Heart left ventricle (tissue), 16 donors: ENCODE measurements around the gene SMR3B. TPM values are rescaled to one million over a fixed set of nuclear protein-coding genes. Genes with fewer than 3 reads are reported as not detected.

Experiments
- ATAC-seq, 4 donors: fragments of 200-7000 bp; cut with Tn5 transposase; one replicate each; pipeline ENCODE4 v1.9.1; 2020 to 2022; ENCODE audit warnings: moderate library complexity in 4 of 4, mild to moderate bottlenecking in 3 of 4, moderate number of reproducible peaks in 1 of 4
- DNase-seq, 5 donors: peaks; one replicate each; pipeline ENCODE4 v3.0.0-alpha.2; 2020
- H3K27ac ChIP-seq, 12 donors: fragments of 200-600 bp; sonication (generic) in 4 of 12; one replicate each; pipeline versions ENCODE4 v1.5.0 to v1.8.0; 2016 to 2022; ENCODE audit warnings: mild to moderate bottlenecking in 2 of 12
- H3K27me3 ChIP-seq, 9 donors: fragments of 200-600 bp; sonication (generic) in 2 of 9; one replicate each; pipeline versions ENCODE4 v1.5.1 to v1.8.0; 2016 to 2022; ENCODE audit warnings: mild to moderate bottlenecking in 3 of 9
- H3K36me3 ChIP-seq, 9 donors: fragments of 200-600 bp; sonication (generic) in 2 of 9; one replicate each; pipeline versions ENCODE4 v1.5.0 to v1.8.0; 2018 to 2022; ENCODE audit warnings: mild to moderate bottlenecking in 2 of 9
- H3K4me1 ChIP-seq, 12 donors: fragments of 200-600 bp; sonication (generic) in 4 of 12; one replicate each; pipeline versions ENCODE4 v1.5.0 to v1.8.0; 2016 to 2022; ENCODE audit warnings: mild to moderate bottlenecking in 3 of 12
- H3K4me3 ChIP-seq, 12 donors: fragments of 200-600 bp; sonication (generic) in 4 of 12; one replicate each; pipeline versions ENCODE4 v1.5.0 to v1.8.0; 2017 to 2022; ENCODE audit warnings: mild to moderate bottlenecking in 9 of 12, moderate library complexity in 4 of 12
- H3K9me3 ChIP-seq, 12 donors: fragments of 200-600 bp; sonication (generic) in 4 of 12; one replicate each; pipeline versions ENCODE4 v1.5.0 to v1.8.0; 2016 to 2022; ENCODE audit warnings: mild to moderate bottlenecking in 1 of 12
- POLR2A ChIP-seq, 2 donors: fragments of 450-650 bp; IDR thresholded peaks; one replicate each; pipeline ENCODE4 v1.6.1; 2017; ENCODE audit warnings: antibody characterized with exemption in 2 of 2, mild to moderate bottlenecking in 2 of 2, moderate library complexity in 2 of 2
- WGBS, 4 donors: extraction: QIAGEN DNeasy Blood & Tissue Kit in 2 of 4; methylation state at CpG; one replicate each; pipeline versions ENCODE4 v1.1.5 to v1.1.7; 2013 to 2018; 5-methylcytosine and 5-hydroxymethylcytosine counted together
- intact Hi-C, 10 donors: fragments of 100-400 bp; cut with DNase I; formaldehyde crosslinking; loops; one replicate each; pipeline versions ENCODE4 v1.11.1 to v1.14.2; 2022
- polyA plus RNA-seq, 2 donors: library from polyadenylated mRNA; stranded (reverse); fragments of 200-250 nt; gene quantifications; one replicate each; pipeline ENCODE4 v1.2.3, GENCODE V29; 2013
- total RNA-seq, 9 donors: library from RNA; depleted of rRNA in 2 of 9; stranded (reverse); fragments of >200 nt in 2 of 9; fragmentation: NEBNext Ultra II Directional in 3 of 9; extraction: Animal tissue kit (Norgen Biotek cat#: 25700) in 3 of 9; gene quantifications; one replicate each; pipeline versions ENCODE4 v1.1.0 to v1.2.4, GENCODE V29; 2016 to 2023
- TF ChIP-seq, protein P1 (sequence below), 12 donors: fragments of 200-600 bp; sonication (generic) in 4 of 12; IDR thresholded peaks; one replicate each; pipeline versions ENCODE4 v1.5.0 to v1.8.0; 2018 to 2022; ENCODE audit warnings: antibody characterized with exemption in 12 of 12, mild to moderate bottlenecking in 5 of 12
- donor health status: ischemic (EF 13 %, LVEDD 7.1; RV severe dilation, severe dysfunction).
- donor health status: healthy with polysubstance abuse.
- donor health status: DM: no; HTN: yes; CAD: no.
- donor health status: DM: no; HTN: no; CAD: no.
- donor health status: ischemic (EF 25% LVEDD 6.9; RV normal size, moderate dysfunction).
- donor health status: ischemic (EF 25% LVEDD 5.7; RV mildly dilated, moderate dysfunction).
- donor health status: healthy.
- donor health status: DM: yes; HTN: yes; CAD: no.
- donor health status: ischemic (EF 35%, LVEDD 5.7; RV mildly dilated, moderate dysfunction).
- donor health status: nonischemic (EF 11% LVEDD 7.7; RV severe dilation, severe dysfunction).
- donor health status: DM: yes; HTN: yes; CAD: no.
- donor health status: PGD.
- donor health status: ischemic (EF 29% LVEDD 5.4; RV normal size, mild dysfunction).
- donor health status: nonischemic (EF 23%, LVEDD 6.1; RV moderate dilation, normal function).

Gene SMR3B
- total and polyA plus RNA-seq, 11 donors: not detected

DNA sequence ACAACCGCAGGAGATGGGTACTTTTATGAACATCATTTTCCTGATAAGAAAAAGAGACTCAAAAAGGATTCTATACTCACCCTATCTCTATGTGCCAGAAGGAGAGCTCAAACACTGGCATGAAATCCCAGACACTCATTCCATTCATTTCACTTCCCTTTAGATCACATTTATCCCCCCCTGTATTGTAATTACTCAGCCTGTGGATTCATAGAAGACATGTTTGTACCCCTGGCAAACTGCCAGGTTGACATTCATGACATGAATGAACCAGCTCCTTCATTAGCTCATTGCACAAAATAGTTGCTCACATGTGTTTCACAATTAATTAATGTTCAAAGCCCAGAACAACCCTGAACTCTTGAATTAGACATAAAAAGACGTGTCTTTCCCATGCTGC, 17.5 kb upstream of the SMR3B start:
- ATAC-seq: no peak
- no peak overlapping the region for H3K4me3 ChIP-seq

DNA sequence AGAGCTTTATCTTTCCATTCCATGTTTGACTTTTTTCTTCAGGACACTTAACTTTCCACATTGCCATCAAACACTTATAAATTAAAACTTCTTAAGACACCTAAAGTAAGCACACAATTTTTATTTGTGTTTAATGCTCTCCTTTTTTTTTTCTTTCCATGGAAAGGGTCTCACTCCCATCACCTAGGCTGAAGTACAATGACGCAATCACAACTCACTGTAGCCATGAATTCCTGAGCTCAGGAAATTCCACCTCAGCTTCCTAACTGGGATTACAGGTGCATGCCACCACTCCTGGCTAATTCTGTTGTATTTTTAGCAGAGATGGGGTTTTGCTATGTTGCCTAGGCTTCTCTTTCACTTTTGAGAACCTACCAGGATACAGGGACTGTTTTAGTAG, 15.1 kb upstream of the SMR3B start:
- Histone ChIP-seq H3K27me3 (no peaks in the 10 kb centered on the region), H3K27ac (no peak overlapping the region), H3K9me3 (no peaks in the 10 kb centered on the region), H3K4me3 (no peak overlapping the region), H3K4me1 (no peaks in the 10 kb centered on the region), H3K36me3 (no peaks in the 10 kb centered on the region)
- ATAC-seq (no peak), DNase-seq (no peak)
- 90 to 97% (median 94%) methylated on average over 1 of the region's 1 CpG for WGBS, 4 donors
- intact Hi-C loops: no loop called here
- no peak for TF ChIP-seq POLR2A (IDR thresholded peaks at IDR 0.05)
- TF ChIP-seq, protein P1, sequence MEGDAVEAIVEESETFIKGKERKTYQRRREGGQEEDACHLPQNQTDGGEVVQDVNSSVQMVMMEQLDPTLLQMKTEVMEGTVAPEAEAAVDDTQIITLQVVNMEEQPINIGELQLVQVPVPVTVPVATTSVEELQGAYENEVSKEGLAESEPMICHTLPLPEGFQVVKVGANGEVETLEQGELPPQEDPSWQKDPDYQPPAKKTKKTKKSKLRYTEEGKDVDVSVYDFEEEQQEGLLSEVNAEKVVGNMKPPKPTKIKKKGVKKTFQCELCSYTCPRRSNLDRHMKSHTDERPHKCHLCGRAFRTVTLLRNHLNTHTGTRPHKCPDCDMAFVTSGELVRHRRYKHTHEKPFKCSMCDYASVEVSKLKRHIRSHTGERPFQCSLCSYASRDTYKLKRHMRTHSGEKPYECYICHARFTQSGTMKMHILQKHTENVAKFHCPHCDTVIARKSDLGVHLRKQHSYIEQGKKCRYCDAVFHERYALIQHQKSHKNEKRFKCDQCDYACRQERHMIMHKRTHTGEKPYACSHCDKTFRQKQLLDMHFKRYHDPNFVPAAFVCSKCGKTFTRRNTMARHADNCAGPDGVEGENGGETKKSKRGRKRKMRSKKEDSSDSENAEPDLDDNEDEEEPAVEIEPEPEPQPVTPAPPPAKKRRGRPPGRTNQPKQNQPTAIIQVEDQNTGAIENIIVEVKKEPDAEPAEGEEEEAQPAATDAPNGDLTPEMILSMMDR (IDR thresholded peaks at IDR 0.05): no peak

More for the DNA sequence above, 17.5 kb upstream of the SMR3B start:
- Histone ChIP-seq H3K36me3 (no peaks in the 10 kb centered on the region), H3K27me3 (no peaks in the 10 kb centered on the region), H3K4me1 (no peaks in the 10 kb centered on the region), H3K9me3 (no peaks in the 10 kb centered on the region), H3K27ac (no peak overlapping the region)
- intact Hi-C loops: no loop called here
- 48 to 61% (median 56%) methylated on average over 2 of the region's 2 CpGs for WGBS, 4 donors
- no peak for DNase-seq
- no peak for TF ChIP-seq POLR2A (IDR thresholded peaks at IDR 0.05)
- TF ChIP-seq, protein P1 (IDR thresholded peaks at IDR 0.05): no peak

DNA sequence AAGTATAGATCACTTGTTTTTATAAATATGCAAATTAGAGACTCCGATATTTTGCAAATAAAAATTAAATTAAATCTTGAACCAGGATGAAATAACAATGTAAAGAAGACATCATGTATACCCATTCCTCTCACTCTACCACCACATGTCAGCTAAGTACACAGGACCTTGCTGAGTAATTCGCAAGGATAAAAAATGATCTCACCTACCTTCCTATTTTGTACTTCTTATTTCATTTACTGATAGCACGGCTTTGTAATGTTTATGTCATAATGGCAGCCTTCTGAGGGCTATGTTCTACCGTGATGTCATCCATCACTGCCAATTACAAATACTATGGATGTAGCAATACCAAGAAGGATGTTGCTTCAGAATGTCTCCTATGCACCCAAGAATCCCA, 10.9 kb upstream of the SMR3B start:
- Histone ChIP-seq H3K27ac (no peak overlapping the region), H3K4me1 (no peaks in the 10 kb centered on the region), H3K9me3 (peaks cover 0 to 5% (median 0%) of the 10 kb centered on the region in 12 donors), H3K27me3 (no peaks in the 10 kb centered on the region), H3K4me3 (no peak overlapping the region), H3K36me3 (no peaks in the 10 kb centered on the region)
- TF ChIP-seq, protein P1 (IDR thresholded peaks at IDR 0.05): no peak
- no peak for TF ChIP-seq POLR2A (IDR thresholded peaks at IDR 0.05)
- 81 to 89% (median 82%) methylated on average over 4 of the region's 4 CpGs for WGBS, 4 donors
- intact Hi-C loops: no loop called here
- ATAC-seq (no peak), DNase-seq (no peak)

DNA sequence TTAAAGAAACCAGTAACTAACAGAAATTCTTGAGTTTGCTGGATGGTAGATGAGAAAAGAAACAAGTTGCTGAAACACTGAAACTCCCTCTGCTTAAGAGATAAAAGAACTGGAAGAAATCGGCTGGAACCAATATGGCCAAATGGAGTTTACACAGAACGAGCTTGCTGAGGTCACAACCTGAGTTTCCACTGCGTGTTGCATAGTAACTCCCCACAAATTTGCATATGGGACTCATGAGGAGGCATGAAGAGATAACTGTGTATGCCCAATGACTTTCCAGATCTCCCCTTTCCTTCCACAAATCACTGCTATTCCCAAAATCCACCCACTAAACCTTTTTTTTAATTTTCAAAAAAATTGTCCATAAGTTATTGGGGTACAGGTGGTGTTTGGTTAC, 10.2 kb upstream of the SMR3B start:
- Histone ChIP-seq H3K36me3 (no peaks in the 10 kb centered on the region), H3K4me3 (no peak overlapping the region), H3K9me3 (peaks cover 0 to 5% (median 0%) of the 10 kb centered on the region in 12 donors), H3K4me1 (no peaks in the 10 kb centered on the region), H3K27ac (no peak overlapping the region), H3K27me3 (no peaks in the 10 kb centered on the region)
- 66 to 74% (median 69%) methylated on average over 3 of the region's 3 CpGs for WGBS, 4 donors
- DNase-seq (no peak), ATAC-seq (no peak)
- TF ChIP-seq POLR2A (IDR thresholded peaks at IDR 0.05): no peak
- TF ChIP-seq, protein P1 (IDR thresholded peaks at IDR 0.05): no peak
- intact Hi-C loops: no loop called here
